Measurements from ENCODE around the gene ROGDI.
A peak's percentile ranks its signal among the peaks of the same experiment; 100 is the strongest.

Gene ROGDI

GRCh38 chr16:4846503-4846900 is 44.1 kb upstream of the ROGDI start:
- Histone ChIP-seq H3K27me3 (no peaks in the 10 kb centered on the region), H3K36me3 (peaks cover 33 to 40% (median 36%) of the 10 kb centered on the region in 3 donors), H3K9me3 (no peaks in the 10 kb centered on the region), H3K27ac (peak overlapping the region; percentile 91), H3K4me3 (peak overlapping the region; percentile 79 to 95), H3K4me1 (peaks cover 0 to 50% (median 41%) of the 10 kb centered on the region in 4 donors)
- TF ChIP-seq CTCF (IDR thresholded peaks at IDR 0.05), result no peak
- DNase-seq, result peak in 1 of 2 donors; percentile 51
- intact Hi-C loops (cut with DNase I; ENCODE audit: low total_unique reads), result loop anchor here (5.0 kb wide), 1 partner anchor 79 kb away; the partner anchor contains the start of gene ZNF500

- Histone ChIP-seq H3K4me3 (no peak overlapping the region), H3K27me3 (no peaks in the 10 kb centered on the region), H3K9me3 (no peaks in the 10 kb centered on the region), H3K36me3 (peaks cover 61 to 93% (median 83%) of the 10 kb centered on the region in 3 donors), H3K4me1 (peaks cover 0 to 13% (median 11%) of the 10 kb centered on the region in 4 donors), H3K27ac (no peak overlapping the region)
- TF ChIP-seq CTCF (IDR thresholded peaks at IDR 0.05), result no peak
- intact Hi-C loops (cut with DNase I; ENCODE audit: low total_unique reads), result no loop called here
- no peak for DNase-seq
Observed at GRCh38 chr16:4840984-4841383, 38.6 kb upstream of the ROGDI start.

- intact Hi-C loops (cut with DNase I; ENCODE audit: low total_unique reads), result no loop called here
- Histone ChIP-seq H3K4me1 (peaks cover 0 to 3% (median 1%) of the 10 kb centered on the region in 4 donors), H3K36me3 (peaks cover 60 to 98% (median 91%) of the 10 kb centered on the region in 3 donors), H3K4me3 (no peak overlapping the region), H3K27ac (no peak overlapping the region), H3K27me3 (no peaks in the 10 kb centered on the region), H3K9me3 (no peaks in the 10 kb centered on the region)
- no peak for DNase-seq
- TF ChIP-seq CTCF (IDR thresholded peaks at IDR 0.05), result no peak
Observed at GRCh38 chr16:4839942-4840341, 37.5 kb upstream of the ROGDI start.

- intact Hi-C loops (cut with DNase I; ENCODE audit: low total_unique reads), result no loop called here
- Histone ChIP-seq H3K36me3 (peaks cover 55 to 96% (median 73%) of the 10 kb centered on the region in 3 donors), H3K27me3 (no peaks in the 10 kb centered on the region), H3K9me3 (no peaks in the 10 kb centered on the region), H3K27ac (no peak overlapping the region), H3K4me3 (no peak overlapping the region), H3K4me1 (no peaks in the 10 kb centered on the region)
- no peak for DNase-seq
- no peak for TF ChIP-seq CTCF (IDR thresholded peaks at IDR 0.05)
Observed at GRCh38 chr16:4837733-4838501, 35.5 kb upstream of the ROGDI start.

- Histone ChIP-seq H3K27me3 (no peaks in the 10 kb centered on the region), H3K4me3 (no peak overlapping the region), H3K4me1 (no peaks in the 10 kb centered on the region), H3K27ac (no peak overlapping the region), H3K9me3 (no peaks in the 10 kb centered on the region), H3K36me3 (peaks cover 55 to 96% (median 73%) of the 10 kb centered on the region in 3 donors)
- intact Hi-C loops (cut with DNase I; ENCODE audit: low total_unique reads), result no loop called here
- DNase-seq, result no peak
- TF ChIP-seq CTCF (IDR thresholded peaks at IDR 0.05), result no peak
Observed at GRCh38 chr16:4836727-4837126, 34.3 kb upstream of the ROGDI start.
